GM12878 (cell line): ENCODE measurements around the gene KDM5B. TPM values are rescaled to one million over a fixed set of nuclear protein-coding genes. Genes with fewer than 3 reads are reported as not detected.
A peak's percentile ranks its signal among the peaks of the same experiment; 100 is the strongest.

Experiments
- BACH1 ChIP-seq: fragments of 450-650 bp; IDR thresholded peaks from 2 replicates; pipeline ENCODE4 v1.6.1; 2017; ENCODE audit warnings: mild to moderate bottlenecking, borderline replicate concordance
- BHLHE40 ChIP-seq, 2 experiments: fragments of 450-650 bp in 1 of 2; IDR thresholded peaks; 2 replicates each; pipeline ENCODE4 v1.6.1; 2011 to 2017; ENCODE audit warnings: low read depth in 2 of 2, borderline replicate concordance in 1 of 2, improper control_type of control experiment in 1 of 2, low read length in 1 of 2, mild to moderate bottlenecking in 1 of 2
- CBX3 ChIP-seq: fragments of 200-600 bp; sonication (generic); IDR thresholded peaks from 2 replicates; pipeline ENCODE4 v1.6.1; 2016; ENCODE audit warnings: low read depth, borderline replicate concordance
- CBX5 ChIP-seq: sonication (generic); IDR thresholded peaks from 2 replicates; pipeline ENCODE4 v1.6.1; 2016; ENCODE audit warnings: low read depth, moderate library complexity, mild to moderate bottlenecking, inconsistent platforms
- CHD4 ChIP-seq: fragments of 200-600 bp; sonication (generic); IDR thresholded peaks from 2 replicates; pipeline ENCODE4 v1.6.1; 2016; ENCODE audit warnings: mild to moderate bottlenecking
- FOXK2 ChIP-seq: fragments of 450-650 bp; IDR thresholded peaks from 2 replicates; pipeline ENCODE4 v1.6.1; 2017; ENCODE audit warnings: mild to moderate bottlenecking, moderate library complexity
- GATAD2B ChIP-seq: fragments of 450-650 bp; conservative IDR thresholded peaks from 2 replicates; pipeline ENCODE4 v1.6.1; 2017; ENCODE audit warnings: low read depth, mild to moderate bottlenecking, moderate library complexity
- HDAC6 ChIP-seq: fragments of 200-600 bp; sonication (generic); IDR thresholded peaks from one replicate; pipeline ENCODE4 v1.8.0; 2017; ENCODE audit warnings: antibody characterized with exemption; ENCODE audit not compliant: unreplicated experiment
- HDGF ChIP-seq: fragments of 450-650 bp; IDR thresholded peaks from 2 replicates; pipeline ENCODE4 v1.6.1; 2016; ENCODE audit warnings: antibody characterized with exemption
- IKZF2 ChIP-seq, 2 experiments: fragments of 450-650 bp; IDR thresholded peaks; 2 replicates each; pipeline ENCODE4 v1.6.1; 2017; ENCODE audit warnings: mild to moderate bottlenecking in 2 of 2, moderate library complexity in 2 of 2
- PAX5 ChIP-seq: IDR thresholded peaks from 2 replicates; pipeline ENCODE4 v1.6.1; 2011; ENCODE audit warnings: low read depth, low read length, borderline replicate concordance
- PAX8 ChIP-seq: fragments of 450-650 bp; IDR thresholded peaks from 2 replicates; pipeline ENCODE4 v1.6.1; 2017; ENCODE audit warnings: mild to moderate bottlenecking, moderate library complexity
- RBBP5 ChIP-seq: fragments of 200-600 bp; sonication (generic); conservative IDR thresholded peaks from 2 replicates; pipeline ENCODE4 v1.6.1; 2016
- RCOR1 ChIP-seq: conservative IDR thresholded peaks from 2 replicates; pipeline ENCODE4 v1.6.1; 2012; ENCODE audit warnings: low read depth, low read length, improper control_type of control experiment
- RELA ChIP-seq: fragments of 450-650 bp; IDR thresholded peaks from 2 replicates; pipeline ENCODE4 v1.8.0; 2014; ENCODE audit warnings: borderline replicate concordance; ENCODE audit not compliant: partially characterized antibody
- SMAD5 ChIP-seq: IDR thresholded peaks from 2 replicates; pipeline ENCODE4 v1.6.1; 2016; ENCODE audit warnings: antibody characterized with exemption, low read depth
- SREBF1 ChIP-seq: IDR thresholded peaks from 2 replicates; pipeline ENCODE4 v1.6.1; 2012; ENCODE audit warnings: mild to moderate bottlenecking, low read length
- SREBF2 ChIP-seq: IDR thresholded peaks from 2 replicates; pipeline ENCODE4 v1.6.1; 2012; ENCODE audit warnings: mild to moderate bottlenecking, low read length
- STAT1 ChIP-seq: fragments of 450-650 bp; conservative IDR thresholded peaks from 2 replicates; pipeline ENCODE4 v1.6.1; 2014; ENCODE audit warnings: antibody characterized with exemption, mild to moderate bottlenecking
- TCF12 ChIP-seq: IDR thresholded peaks from 2 replicates; pipeline ENCODE4 v1.6.1; 2011; ENCODE audit warnings: low read depth, mild to moderate bottlenecking, low read length
- TCF3 ChIP-seq: IDR thresholded peaks from 2 replicates; pipeline ENCODE4 v1.6.1; 2012; ENCODE audit warnings: low read depth, mild to moderate bottlenecking, low read length, borderline replicate concordance; ENCODE audit not compliant: insufficient read depth
- ZBED1 ChIP-seq: IDR thresholded peaks from 2 replicates; pipeline ENCODE4 v1.6.1; 2016; ENCODE audit warnings: borderline replicate concordance
- ZNF207 ChIP-seq: fragments of 450-650 bp; IDR thresholded peaks from 2 replicates; pipeline ENCODE4 v1.6.1; 2014; ENCODE audit warnings: antibody characterized with exemption, mild to moderate bottlenecking, borderline replicate concordance
- ZNF24 ChIP-seq: fragments of 450-650 bp; IDR thresholded peaks from 2 replicates; pipeline ENCODE4 v1.6.1; 2017; ENCODE audit warnings: antibody characterized with exemption, mild to moderate bottlenecking
- polyA plus RNA-seq, 11 experiments: library from polyadenylated mRNA; depleted of rRNA in 4 of 11; unstranded in 6 of 11; stranded (reverse) in 5 of 11; fragments of >200 nt; fragmentation: Nextera tagmentation in 4 of 11; fragmentation: Illumina TruSeq in 1 of 11; extraction: Ambion mirVana in 4 of 11; extraction: Trizol in 1 of 11; gene quantifications; 1 replicate in 1 of 11; 2 replicates in 10 of 11; pipeline versions ENCODE4 v1.2.1 to v1.2.3, GENCODE V29; 2011 to 2016; ENCODE audit warnings: inconsistent platforms in 2 of 11, missing spikeins in 2 of 11, low read depth in 1 of 11
- total RNA-seq, 4 experiments: library from RNA; depleted of rRNA in 3 of 4; stranded (reverse); fragments of >200 nt in 3 of 4; fragmentation: Illumina TruSeq in 1 of 4; extraction: Trizol in 1 of 4; gene quantifications; 2 replicates each; pipeline versions ENCODE4 v1.2.1 to v1.2.3, GENCODE V29; 2013 to 2021
- TF ChIP-seq, protein P1 (sequence below): fragments of 450-650 bp; IDR thresholded peaks from 2 replicates; pipeline ENCODE4 v1.6.1; 2014; ENCODE audit warnings: mild to moderate bottlenecking
- TF ChIP-seq, protein P2 (sequence below): fragments of 450-650 bp; IDR thresholded peaks from 2 replicates; pipeline ENCODE4 v1.6.1; 2016; ENCODE audit warnings: mild to moderate bottlenecking
- TF ChIP-seq, protein P3 (sequence below): fragments of 450-650 bp; IDR thresholded peaks from 2 replicates; pipeline ENCODE4 v1.6.1; 2018; ENCODE audit warnings: mild to moderate bottlenecking, low read depth, moderate library complexity; ENCODE audit not compliant: partially characterized antibody
- TF ChIP-seq, protein P4 (sequence below): IDR thresholded peaks from 2 replicates; pipeline ENCODE4 v1.6.1; 2011; ENCODE audit warnings: borderline replicate concordance, low read depth, mild to moderate bottlenecking, moderate library complexity, mixed read lengths, low read length; ENCODE audit not compliant: insufficient read depth; ENCODE audit errors: extremely low read length

Gene KDM5B
- total and polyA plus RNA-seq, 10 of the 15 experiments (the other 5 are each of a cell fraction or from before 2014, with no cell fraction given), result 1.7 to 26.6 (median 8.1) TPM

DNA sequence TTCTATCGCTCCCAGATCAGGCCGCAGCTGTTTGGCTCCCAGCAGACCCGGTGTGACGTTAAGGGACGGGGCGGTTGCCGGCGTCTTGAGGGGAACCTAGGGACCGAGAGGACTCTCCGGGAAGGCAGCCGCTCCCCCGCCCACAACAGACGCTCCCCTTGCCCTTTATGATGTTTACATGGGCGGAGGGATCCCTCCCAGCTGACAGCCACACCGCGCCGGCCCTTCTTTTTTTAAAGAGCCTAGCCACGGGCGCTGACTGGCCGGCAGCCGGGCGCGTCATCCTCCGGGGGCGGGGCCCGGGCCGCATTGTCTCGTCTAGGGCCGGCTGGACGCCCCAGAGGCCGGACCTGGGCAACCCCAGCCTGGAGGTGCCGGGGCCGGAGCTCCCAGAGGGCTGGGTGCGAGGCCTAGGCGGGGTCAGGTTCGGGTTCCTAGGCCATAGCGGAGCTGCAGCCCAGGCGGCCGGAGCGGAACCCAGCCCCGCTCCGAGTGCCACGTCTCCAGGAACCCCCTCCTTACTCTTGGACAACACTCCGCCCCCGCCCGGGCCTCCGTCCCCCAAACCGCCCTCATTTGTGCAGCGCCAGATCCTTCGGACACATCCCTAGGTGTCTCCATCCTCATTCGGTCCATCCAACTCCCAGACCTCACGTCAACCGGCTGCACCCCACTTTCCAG lies 2.5 kb upstream of the KDM5B start, which contains the start of gene PCAT6 (continued):
- TF ChIP-seq BHLHE40 (IDR thresholded peaks at IDR 0.05; ENCODE audit: borderline replicate concordance in 1 of 2, low read depth in 2 of 2, low read length in 1 of 2) (peak in 1 of 2 experiments; percentile 47; a peak in 2 of 4 replicates), ZNF207 (peak; percentile 38; the same call in 1 of the 2 replicates), SREBF2 (no peak), HDAC6 (no peak), RBBP5 (no peak), ZNF24 (0 out of 2 replicates have a peak, but pooled peaks have one; percentile 7), RELA (no peak), SMAD5 (no peak), PAX8 (no peak), CHD4 (no peak), FOXK2 (peak; percentile 93), SREBF1 (no peak), TCF12 (peak; percentile 15; the same call in 1 of the 2 replicates), PAX5 (no peak), IKZF2 (IDR thresholded peaks at IDR 0.05) (peak in 1 of 2 experiments; percentile 42; a peak in 2 of 4 replicates), ZBED1 (no peak), TCF3 (no peak), GATAD2B (0 out of 2 replicates have a peak, but pooled peaks have one; percentile 44), BACH1 (no peak), CBX3 (no peak), CBX5 (peak; percentile 68; the same call in 1 of the 2 replicates), RCOR1 (no peak; the same call in 1 of the 2 replicates), STAT1 (no peak), HDGF (no peak)
- TF ChIP-seq, protein P1, sequence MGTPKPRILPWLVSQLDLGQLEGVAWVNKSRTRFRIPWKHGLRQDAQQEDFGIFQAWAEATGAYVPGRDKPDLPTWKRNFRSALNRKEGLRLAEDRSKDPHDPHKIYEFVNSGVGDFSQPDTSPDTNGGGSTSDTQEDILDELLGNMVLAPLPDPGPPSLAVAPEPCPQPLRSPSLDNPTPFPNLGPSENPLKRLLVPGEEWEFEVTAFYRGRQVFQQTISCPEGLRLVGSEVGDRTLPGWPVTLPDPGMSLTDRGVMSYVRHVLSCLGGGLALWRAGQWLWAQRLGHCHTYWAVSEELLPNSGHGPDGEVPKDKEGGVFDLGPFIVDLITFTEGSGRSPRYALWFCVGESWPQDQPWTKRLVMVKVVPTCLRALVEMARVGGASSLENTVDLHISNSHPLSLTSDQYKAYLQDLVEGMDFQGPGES, result no peak
- TF ChIP-seq, protein P2, sequence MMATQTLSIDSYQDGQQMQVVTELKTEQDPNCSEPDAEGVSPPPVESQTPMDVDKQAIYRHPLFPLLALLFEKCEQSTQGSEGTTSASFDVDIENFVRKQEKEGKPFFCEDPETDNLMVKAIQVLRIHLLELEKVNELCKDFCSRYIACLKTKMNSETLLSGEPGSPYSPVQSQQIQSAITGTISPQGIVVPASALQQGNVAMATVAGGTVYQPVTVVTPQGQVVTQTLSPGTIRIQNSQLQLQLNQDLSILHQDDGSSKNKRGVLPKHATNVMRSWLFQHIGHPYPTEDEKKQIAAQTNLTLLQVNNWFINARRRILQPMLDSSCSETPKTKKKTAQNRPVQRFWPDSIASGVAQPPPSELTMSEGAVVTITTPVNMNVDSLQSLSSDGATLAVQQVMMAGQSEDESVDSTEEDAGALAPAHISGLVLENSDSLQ, result peak; percentile 55
- TF ChIP-seq, protein P3, sequence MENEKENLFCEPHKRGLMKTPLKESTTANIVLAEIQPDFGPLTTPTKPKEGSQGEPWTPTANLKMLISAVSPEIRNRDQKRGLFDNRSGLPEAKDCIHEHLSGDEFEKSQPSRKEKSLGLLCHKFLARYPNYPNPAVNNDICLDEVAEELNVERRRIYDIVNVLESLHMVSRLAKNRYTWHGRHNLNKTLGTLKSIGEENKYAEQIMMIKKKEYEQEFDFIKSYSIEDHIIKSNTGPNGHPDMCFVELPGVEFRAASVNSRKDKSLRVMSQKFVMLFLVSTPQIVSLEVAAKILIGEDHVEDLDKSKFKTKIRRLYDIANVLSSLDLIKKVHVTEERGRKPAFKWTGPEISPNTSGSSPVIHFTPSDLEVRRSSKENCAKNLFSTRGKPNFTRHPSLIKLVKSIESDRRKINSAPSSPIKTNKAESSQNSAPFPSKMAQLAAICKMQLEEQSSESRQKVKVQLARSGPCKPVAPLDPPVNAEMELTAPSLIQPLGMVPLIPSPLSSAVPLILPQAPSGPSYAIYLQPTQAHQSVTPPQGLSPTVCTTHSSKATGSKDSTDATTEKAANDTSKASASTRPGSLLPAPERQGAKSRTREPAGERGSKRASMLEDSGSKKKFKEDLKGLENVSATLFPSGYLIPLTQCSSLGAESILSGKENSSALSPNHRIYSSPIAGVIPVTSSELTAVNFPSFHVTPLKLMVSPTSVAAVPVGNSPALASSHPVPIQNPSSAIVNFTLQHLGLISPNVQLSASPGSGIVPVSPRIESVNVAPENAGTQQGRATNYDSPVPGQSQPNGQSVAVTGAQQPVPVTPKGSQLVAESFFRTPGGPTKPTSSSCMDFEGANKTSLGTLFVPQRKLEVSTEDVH, result no peak
- TF ChIP-seq, protein P4, sequence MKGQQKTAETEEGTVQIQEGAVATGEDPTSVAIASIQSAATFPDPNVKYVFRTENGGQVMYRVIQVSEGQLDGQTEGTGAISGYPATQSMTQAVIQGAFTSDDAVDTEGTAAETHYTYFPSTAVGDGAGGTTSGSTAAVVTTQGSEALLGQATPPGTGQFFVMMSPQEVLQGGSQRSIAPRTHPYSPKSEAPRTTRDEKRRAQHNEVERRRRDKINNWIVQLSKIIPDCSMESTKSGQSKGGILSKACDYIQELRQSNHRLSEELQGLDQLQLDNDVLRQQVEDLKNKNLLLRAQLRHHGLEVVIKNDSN, result peak; percentile 40
